Stimulated activated naive B cell treated with anti-CD40 and anti-IgM and Interleukin-4, amounts not matched to agents 10 μg/mL and 1 μg/mL and 100 μg/mL, for 72 hours (primary cell): ENCODE measurements around the gene SGMS1.

ENCODE experiments used
- ATAC-seq, 2 donors: fragments of 150-1000 bp; cut with Tn5 transposase; replicated peaks; 2 replicates each; pipeline ENCODE4 v1.10.0; 2021; ENCODE audit warnings: moderate library complexity in 1 of 2
- DNase-seq: peaks from one replicate; pipeline ENCODE4 v3.0.0; 2021
- H3K27ac Mint-ChIP-seq: one replicate; pipeline ENCODE4 v1.8.0; 2022; ENCODE audit warnings: mild to moderate bottlenecking, mixed read lengths
- H3K27me3 Mint-ChIP-seq, 2 donors: one replicate each; pipeline ENCODE4 v1.8.0; 2022; ENCODE audit warnings: mixed read lengths in 2 of 2
- H3K36me3 Mint-ChIP-seq, 2 donors: one replicate each; pipeline ENCODE4 v1.8.0; 2022; ENCODE audit warnings: mixed read lengths in 2 of 2, mild to moderate bottlenecking in 1 of 2
- H3K4me1 Mint-ChIP-seq, 2 donors: one replicate each; pipeline ENCODE4 v1.8.0; 2022; ENCODE audit warnings: mixed read lengths in 2 of 2, mild to moderate bottlenecking in 1 of 2
- H3K4me3 Mint-ChIP-seq, 2 donors: one replicate each; pipeline ENCODE4 v1.8.0; 2022; ENCODE audit warnings: mild to moderate bottlenecking in 2 of 2, mixed read lengths in 2 of 2, moderate library complexity in 1 of 2
- H3K9me3 Mint-ChIP-seq, 2 donors: one replicate each; pipeline ENCODE4 v1.8.0; 2022; ENCODE audit warnings: mixed read lengths in 2 of 2, mild to moderate bottlenecking in 1 of 2

The SGMS1 gene

DNA sequence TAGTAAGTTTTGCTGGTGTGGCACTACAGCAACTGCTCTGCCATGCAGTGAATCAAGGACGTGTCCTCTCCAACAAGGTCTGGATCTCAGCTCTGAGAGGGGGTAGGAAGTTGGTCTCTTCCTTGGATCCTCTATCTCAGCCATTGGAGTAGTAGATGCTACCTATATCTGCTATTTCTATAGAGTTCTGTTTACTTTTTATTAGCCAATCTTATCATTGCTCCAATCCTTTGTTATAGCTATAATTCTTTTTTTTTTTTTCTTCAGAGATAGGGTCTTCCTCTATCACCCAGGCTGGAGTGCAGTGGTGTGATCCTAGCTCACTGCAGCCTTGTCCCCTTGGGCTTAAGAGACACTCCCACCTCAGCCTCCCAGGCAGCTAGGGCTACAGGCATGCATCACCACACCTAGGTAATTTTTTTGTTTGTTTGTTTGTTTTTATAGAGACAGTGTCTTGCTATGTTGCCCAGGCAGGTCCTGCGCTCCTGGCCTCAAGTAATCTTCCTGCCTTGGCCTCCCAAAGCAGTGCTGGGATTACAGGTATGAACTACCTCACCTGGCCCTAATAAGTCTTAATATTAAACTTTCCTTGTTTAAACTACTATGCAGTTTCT lies 217.2 kb downstream of the SGMS1 start:
- DNase-seq (no peak), ATAC-seq (no peak)
- Mint-ChIP-seq H3K9me3 (peaks cover 3 to 6% of the 10 kb centered on the region in 2 donors), H3K4me3 (peak overlapping the region in 1 of 2 donors; percentile 16), H3K27ac (no peak overlapping the region), H3K36me3 (peaks cover 11 to 36% of the 10 kb centered on the region in 2 donors), H3K4me1 (peaks cover 5 to 9% of the 10 kb centered on the region in 2 donors), H3K27me3 (no peaks in the 10 kb centered on the region)

DNA sequence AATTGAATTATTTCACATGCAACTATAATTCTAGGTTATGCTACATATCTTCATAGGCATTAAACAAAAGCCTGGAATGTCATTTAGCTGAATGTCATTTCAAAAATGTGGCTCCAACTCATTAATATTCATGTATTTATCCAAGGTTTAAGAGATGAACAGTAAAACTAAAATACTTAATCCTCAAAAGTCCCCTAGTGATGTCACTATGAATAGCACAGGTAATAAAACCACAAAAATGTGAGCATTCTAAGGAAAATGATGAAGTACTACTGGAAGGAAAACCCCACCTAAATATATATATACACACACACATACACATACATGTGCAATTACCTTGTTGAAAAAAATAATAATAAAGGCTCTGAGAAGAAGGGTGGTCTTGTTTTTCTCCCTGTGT lies 218.0 kb downstream of the SGMS1 start:
- ATAC-seq (no peak), DNase-seq (no peak)
- Mint-ChIP-seq H3K36me3 (peaks cover 11 to 39% of the 10 kb centered on the region in 2 donors), H3K27me3 (no peaks in the 10 kb centered on the region), H3K27ac (no peak overlapping the region), H3K4me3 (no peak overlapping the region), H3K9me3 (peaks cover 3 to 6% of the 10 kb centered on the region in 2 donors), H3K4me1 (peaks cover 5 to 7% of the 10 kb centered on the region in 2 donors)

DNA sequence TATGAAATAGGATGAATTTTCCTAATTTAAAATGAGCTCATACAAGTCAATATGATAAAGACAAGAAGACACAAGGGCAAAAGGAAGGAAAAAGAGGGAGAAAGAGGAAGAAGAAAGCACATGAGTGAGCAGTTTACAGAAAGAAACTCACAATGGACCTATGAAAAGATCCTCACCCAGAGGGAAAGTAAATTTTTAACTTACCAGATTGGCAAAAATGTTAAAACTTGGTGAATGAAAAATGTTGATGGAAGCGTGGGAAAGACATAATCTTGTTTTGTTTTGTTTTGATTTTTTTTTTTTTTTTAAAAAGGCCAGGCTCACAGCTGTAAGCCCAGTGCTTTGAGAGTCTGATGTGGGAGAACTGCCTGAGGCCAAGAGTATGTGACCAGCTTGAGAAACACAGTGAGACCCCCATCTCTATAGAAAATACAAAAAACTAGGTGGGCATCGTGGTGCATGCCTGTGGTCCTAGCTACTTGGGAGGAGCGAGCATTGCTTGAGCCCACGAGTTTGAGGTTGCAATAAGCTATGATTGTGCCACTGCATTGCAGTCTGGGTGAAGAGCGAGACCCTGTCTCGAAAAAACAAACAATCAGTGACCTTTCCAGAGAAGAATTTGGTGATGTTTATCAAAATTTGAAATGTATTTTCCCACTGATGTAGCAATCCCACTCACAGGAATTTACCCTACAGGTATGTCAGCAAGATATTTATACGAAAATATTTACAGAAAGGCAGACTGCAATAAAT lies 219.6 kb downstream of the SGMS1 start:
- Mint-ChIP-seq H3K9me3 (peaks cover 3 to 6% of the 10 kb centered on the region in 2 donors), H3K4me3 (no peak overlapping the region), H3K27me3 (no peaks in the 10 kb centered on the region), H3K36me3 (peaks cover 11 to 38% of the 10 kb centered on the region in 2 donors), H3K4me1 (peaks cover 0 to 3% of the 10 kb centered on the region in 2 donors), H3K27ac (no peak overlapping the region)
- DNase-seq (no peak), ATAC-seq (no peak)

DNA sequence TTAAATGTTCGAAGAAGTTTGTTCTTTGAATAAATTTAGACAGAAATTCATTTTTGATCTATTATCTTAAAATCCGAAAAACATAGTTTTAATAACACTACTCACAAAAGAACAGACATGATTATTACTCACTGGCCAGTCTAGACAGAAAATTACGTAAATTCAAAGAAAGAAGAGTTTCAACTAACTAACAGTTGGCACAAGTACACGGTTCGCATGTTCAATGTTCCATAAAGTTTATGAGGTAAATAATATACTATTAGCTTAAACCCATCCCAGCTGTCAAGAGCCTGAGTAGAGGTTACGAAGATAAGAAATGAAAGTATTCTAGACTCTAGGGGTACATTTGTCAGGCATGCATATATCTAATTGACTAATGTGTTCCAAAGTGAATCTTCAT lies 220.7 kb downstream of the SGMS1 start:
- DNase-seq: no peak
- Mint-ChIP-seq H3K27ac (no peak overlapping the region), H3K9me3 (peaks cover 3 to 6% of the 10 kb centered on the region in 2 donors), H3K4me1 (peaks cover 0 to 3% of the 10 kb centered on the region in 2 donors), H3K4me3 (no peak overlapping the region), H3K36me3 (peaks cover 11 to 38% of the 10 kb centered on the region in 2 donors), H3K27me3 (no peaks in the 10 kb centered on the region)
- no peak for ATAC-seq

DNA sequence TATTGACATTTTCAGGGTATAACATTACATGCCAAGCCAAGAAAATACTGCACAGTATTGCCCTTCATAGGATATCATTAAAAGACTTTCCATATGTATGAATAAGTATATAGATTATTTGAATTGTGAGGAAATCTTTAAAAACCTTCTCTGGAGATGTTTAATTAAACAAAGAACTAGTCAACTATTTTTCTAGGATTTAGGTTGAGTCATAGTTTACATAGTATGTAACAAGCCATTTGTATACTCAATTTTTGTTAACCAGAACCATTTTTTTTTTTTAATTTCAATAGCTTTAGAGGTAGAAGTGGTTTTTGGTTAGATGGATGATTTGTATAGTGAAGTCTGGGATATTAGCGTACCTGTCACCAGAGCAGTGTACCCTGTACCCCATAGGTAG lies 221.3 kb downstream of the SGMS1 start:
- Mint-ChIP-seq H3K36me3 (peaks cover 10 to 37% of the 10 kb centered on the region in 2 donors), H3K9me3 (peaks cover 2 to 5% of the 10 kb centered on the region in 2 donors), H3K27ac (no peak overlapping the region), H3K4me1 (peaks cover under 1 to 3% of the 10 kb centered on the region in 2 donors), H3K4me3 (no peak overlapping the region), H3K27me3 (no peaks in the 10 kb centered on the region)
- no peak for ATAC-seq
- DNase-seq: no peak

DNA sequence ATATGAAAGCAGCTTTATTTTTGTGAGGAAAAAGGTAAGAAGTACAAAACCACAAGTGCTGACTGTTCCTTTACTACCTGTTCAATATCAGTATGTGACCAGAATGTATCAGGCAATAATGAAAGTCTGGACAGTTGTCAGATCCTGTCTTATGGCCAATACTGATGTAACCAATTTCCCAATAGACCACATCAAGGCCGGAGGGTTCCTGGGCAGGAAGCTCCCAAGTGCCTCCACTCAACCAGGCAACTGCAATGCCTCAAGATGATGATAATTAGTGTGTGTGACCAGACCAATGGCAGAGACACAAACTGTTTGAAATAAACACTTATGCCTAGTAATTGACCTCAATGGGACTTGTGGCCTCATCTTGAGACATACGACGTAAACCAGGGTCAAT lies 223.1 kb downstream of the SGMS1 start:
- no peak overlapping the region for H3K4me3 Mint-ChIP-seq
- H3K36me3 Mint-ChIP-seq: peaks cover 6 to 29% of the 10 kb centered on the region in 2 donors
- DNase-seq (no peak), ATAC-seq (no peak)
- peaks cover 18% of the 10 kb centered on the region in 2 donors for H3K4me1 Mint-ChIP-seq
- no peaks in the 10 kb centered on the region for H3K27me3 Mint-ChIP-seq
- peaks cover 0 to 3% of the 10 kb centered on the region in 2 donors for H3K9me3 Mint-ChIP-seq
- H3K27ac Mint-ChIP-seq: peak overlapping the region; percentile 42

DNA sequence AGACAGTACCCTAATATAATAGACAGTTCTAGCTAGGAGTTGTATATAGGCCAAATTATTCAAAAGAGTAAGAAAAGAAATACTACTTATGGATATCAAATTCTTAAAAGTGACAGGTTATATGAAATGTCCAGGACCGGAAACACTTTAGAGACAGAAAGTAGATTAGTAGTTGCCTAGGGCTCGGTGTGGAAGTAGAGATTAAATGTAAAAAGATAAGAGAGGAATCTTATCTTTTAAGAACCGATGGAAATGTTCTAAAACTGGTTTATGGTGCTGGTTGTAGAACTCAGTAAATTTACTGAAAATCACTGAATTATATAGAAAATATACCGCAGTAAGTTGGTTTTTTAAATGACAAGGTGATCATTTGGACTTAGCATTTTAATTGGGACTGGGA lies 224.9 kb downstream of the SGMS1 start:
- no peak for ATAC-seq
- no peak for DNase-seq
- H3K36me3 Mint-ChIP-seq: peaks cover 3 to 22% of the 10 kb centered on the region in 2 donors
- H3K9me3 Mint-ChIP-seq: peaks cover 0 to 2% of the 10 kb centered on the region in 2 donors
- H3K4me1 Mint-ChIP-seq: peaks cover 18 to 22% of the 10 kb centered on the region in 2 donors
- H3K27me3 Mint-ChIP-seq: no peaks in the 10 kb centered on the region
- no peak overlapping the region for H3K4me3 Mint-ChIP-seq
- H3K27ac Mint-ChIP-seq: no peak overlapping the region

DNA sequence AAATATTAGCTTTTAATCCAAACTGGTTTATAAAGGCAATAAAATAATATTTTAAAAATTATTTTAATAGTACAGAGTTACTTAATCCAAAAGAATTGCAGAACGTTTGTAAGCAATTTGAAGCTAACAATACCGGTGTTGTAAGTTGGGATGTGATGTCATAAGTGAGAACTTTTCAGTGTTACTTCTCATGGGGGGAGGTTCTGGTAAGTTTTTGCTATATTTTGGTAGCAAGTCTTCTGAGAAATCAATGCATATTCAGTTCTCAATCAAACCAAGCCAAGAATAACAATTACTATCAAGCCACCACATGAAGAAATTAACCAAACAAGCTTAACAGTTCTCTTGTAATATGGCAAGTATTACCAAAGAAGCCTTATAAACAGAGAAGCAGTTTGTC lies 225.4 kb downstream of the SGMS1 start:
- Mint-ChIP-seq H3K36me3 (peaks cover 2 to 17% of the 10 kb centered on the region in 2 donors), H3K9me3 (peaks cover 0 to 2% of the 10 kb centered on the region in 2 donors), H3K27me3 (no peaks in the 10 kb centered on the region), H3K4me3 (no peak overlapping the region), H3K4me1 (peaks cover 18 to 22% of the 10 kb centered on the region in 2 donors), H3K27ac (no peak overlapping the region)
- no peak for ATAC-seq
- no peak for DNase-seq

DNA sequence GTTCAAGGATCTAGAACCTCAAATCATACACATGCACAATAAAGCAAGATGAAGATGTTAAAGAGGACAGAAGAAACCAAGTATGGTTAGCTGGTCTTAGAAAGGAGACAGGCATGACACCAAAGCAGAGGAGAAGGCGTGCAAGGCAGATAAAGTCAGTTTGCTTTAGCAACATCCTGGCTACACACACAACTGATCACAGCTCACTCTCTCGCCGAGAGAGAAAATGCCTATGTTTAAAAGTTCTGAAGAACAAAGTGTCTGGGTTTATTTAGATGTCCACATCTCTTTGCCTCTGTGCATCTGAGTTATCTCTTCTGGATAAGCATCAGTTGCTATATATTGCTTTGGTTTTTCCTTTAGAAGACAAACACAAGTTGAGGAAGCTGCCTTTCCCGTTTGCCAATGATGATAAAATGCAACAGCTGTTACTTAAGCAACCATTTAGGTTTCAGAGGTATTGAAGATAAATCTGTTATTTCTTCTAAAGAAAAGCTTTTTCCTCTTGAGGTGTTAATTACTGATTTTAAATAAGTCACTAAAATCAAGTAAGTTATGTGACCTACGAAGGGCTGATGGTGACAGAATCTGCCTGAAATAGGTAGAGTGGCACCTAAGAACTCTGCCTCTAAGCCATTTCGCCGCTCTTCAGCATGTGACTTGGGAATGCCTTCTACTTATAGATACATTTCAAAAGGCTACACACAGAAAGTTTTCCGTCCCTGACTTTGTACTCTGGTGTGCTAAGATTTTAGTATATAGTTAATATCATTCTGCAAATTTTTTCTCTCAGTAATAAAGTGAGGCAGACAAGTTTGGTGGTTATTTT lies 226.2 kb downstream of the SGMS1 start:
- Mint-ChIP-seq H3K27me3 (no peaks in the 10 kb centered on the region), H3K4me1 (peaks cover 20 to 27% of the 10 kb centered on the region in 2 donors), H3K4me3 (peak overlapping the region in 1 of 2 donors; percentile 83), H3K9me3 (peaks cover 0 to 2% of the 10 kb centered on the region in 2 donors), H3K36me3 (peaks cover 6 to 18% of the 10 kb centered on the region in 2 donors), H3K27ac (peak overlapping the region; percentile 95)
- DNase-seq: no peak
- no peak for ATAC-seq

DNA sequence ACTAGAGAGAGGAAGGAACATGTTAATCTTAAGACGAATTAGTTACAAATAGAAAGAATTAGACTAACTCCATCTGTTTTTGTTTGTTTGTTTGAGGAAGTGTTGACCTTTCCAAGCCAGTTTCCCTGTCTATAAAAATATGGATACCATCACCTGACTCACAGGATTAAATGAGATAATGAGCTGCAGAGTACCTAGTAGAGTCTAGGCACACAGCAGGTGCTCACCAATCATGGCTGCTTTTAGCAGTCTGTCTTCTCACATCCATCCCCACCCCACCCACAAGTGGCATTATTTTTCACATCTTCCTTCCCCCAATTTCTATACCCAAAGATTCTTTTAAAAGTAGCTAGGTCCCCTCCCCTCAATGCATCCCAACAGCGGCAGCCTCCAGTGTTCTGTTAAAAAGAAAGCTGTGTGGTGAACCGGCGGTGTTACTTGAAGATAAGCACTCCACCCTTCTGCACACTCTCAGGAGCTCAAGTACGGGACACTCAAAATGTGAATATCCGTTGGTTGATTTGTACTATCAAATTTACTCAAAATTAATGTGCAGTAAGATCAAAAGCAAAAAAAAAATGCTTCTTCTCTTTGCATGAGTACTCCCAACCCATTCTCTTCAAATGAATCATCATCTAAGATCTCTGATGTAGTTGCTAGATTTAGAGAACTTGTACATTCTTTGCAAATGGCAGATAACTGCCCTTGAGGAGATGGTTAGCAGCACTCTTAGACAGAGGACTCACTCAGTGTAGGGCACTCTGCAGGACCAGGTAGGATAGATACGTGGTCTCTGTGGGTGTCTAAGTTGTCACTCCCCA lies 227.1 kb downstream of the SGMS1 start:
- DNase-seq (no peak), ATAC-seq (peak; percentile 93 to 95)
- peaks cover 10 to 21% of the 10 kb centered on the region in 2 donors for H3K36me3 Mint-ChIP-seq
- H3K27me3 Mint-ChIP-seq: no peaks in the 10 kb centered on the region
- H3K4me3 Mint-ChIP-seq: peak overlapping the region; percentile 45 to 83
- H3K4me1 Mint-ChIP-seq: peaks cover 22 to 27% of the 10 kb centered on the region in 2 donors
- peak overlapping the region; percentile 95 for H3K27ac Mint-ChIP-seq
- H3K9me3 Mint-ChIP-seq: peaks cover 0 to 2% of the 10 kb centered on the region in 2 donors

DNA sequence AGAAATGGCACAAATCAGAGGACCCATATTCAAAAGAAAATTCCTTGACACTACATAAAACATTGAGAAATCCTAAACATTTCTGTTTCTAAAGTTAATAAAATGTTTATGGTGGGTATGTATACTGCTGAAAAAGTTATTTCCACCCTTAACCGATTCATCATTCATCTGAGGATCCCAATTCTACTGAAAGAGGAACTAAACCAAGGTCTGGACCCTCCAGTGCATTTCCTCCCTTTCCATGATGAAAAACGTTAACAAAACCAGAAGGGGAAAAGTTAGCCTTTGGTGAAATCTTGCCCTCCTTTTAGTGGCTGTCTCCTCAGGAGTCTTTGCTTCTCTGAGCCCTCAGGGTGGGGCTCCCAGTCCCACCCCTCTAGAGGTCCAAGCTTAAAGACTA lies 227.9 kb downstream of the SGMS1 start:
- Mint-ChIP-seq H3K9me3 (peaks cover 0 to 2% of the 10 kb centered on the region in 2 donors), H3K36me3 (peaks cover 10 to 16% of the 10 kb centered on the region in 2 donors), H3K4me3 (peak overlapping the region; percentile 18 to 45), H3K27me3 (no peaks in the 10 kb centered on the region), H3K4me1 (peaks cover 22 to 27% of the 10 kb centered on the region in 2 donors), H3K27ac (no peak overlapping the region)
- no peak for DNase-seq
- ATAC-seq: peak; percentile 31 to 35

DNA sequence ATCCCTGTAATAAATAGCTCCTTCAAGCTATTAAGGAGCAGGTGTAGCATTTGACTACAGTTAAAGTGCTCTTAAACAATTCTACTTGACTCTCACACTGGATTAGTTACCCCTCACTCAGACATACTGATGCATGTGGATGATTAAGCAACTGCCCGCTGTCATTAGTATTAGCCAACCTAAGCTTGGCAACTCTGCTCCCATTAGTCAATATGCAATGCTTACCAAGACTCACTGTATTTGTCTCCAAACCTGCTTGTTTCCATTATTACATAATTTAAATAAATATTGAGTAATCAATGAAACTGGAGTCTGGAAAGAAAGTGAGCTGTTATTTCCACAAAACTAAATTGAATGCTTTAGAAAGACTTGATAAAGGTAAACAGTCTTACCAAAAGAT lies 228.5 kb downstream of the SGMS1 start:
- ATAC-seq (no peak), DNase-seq (no peak)
- Mint-ChIP-seq H3K27me3 (no peaks in the 10 kb centered on the region), H3K27ac (no peak overlapping the region), H3K4me1 (peaks cover 22 to 27% of the 10 kb centered on the region in 2 donors), H3K36me3 (peaks cover 10 to 16% of the 10 kb centered on the region in 2 donors), H3K4me3 (no peak overlapping the region), H3K9me3 (peaks cover 0 to 2% of the 10 kb centered on the region in 2 donors)

DNA sequence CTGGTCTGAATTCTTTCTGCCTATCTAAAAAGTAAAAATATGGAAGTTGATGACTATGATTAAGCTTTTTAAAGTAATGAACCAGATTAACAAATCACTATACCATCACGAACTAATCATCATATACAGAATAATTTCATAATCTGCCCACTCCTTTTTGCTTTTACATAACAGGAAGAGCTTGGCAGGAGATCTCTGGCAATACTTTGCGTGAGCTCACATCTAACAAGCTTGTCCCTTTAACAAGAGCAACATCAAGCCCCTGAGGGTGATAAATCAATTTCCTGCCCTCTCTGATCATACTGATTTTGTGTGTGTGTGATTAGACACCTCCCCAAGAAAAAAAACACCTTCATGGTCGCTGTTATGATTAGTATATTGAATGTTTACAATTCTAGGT lies 228.9 kb downstream of the SGMS1 start:
- peaks cover 10 to 16% of the 10 kb centered on the region in 2 donors for H3K36me3 Mint-ChIP-seq
- H3K4me1 Mint-ChIP-seq: peaks cover 22 to 27% of the 10 kb centered on the region in 2 donors
- DNase-seq (no peak), ATAC-seq (no peak)
- H3K27ac Mint-ChIP-seq: no peak overlapping the region
- H3K4me3 Mint-ChIP-seq: no peak overlapping the region
- peaks cover 0 to 2% of the 10 kb centered on the region in 2 donors for H3K9me3 Mint-ChIP-seq
- no peaks in the 10 kb centered on the region for H3K27me3 Mint-ChIP-seq
